Ishikawa (cell line): ENCODE results near the gene CLMN.

ENCODE experiments used
- CEBPB ChIP-seq: IDR thresholded peaks from 2 replicates; pipeline ENCODE4 v1.6.1; 2012
- CREB1 ChIP-seq: IDR thresholded peaks from 2 replicates; pipeline ENCODE4 v1.6.1; 2012; ENCODE audit warnings: low read depth
- EGR1 ChIP-seq: IDR thresholded peaks from 2 replicates; pipeline ENCODE4 v1.6.1; 2012
- EP300 ChIP-seq: IDR thresholded peaks from 2 replicates; pipeline ENCODE4 v1.6.1; 2012; ENCODE audit warnings: borderline replicate concordance
- FOXM1 ChIP-seq: IDR thresholded peaks from 2 replicates; pipeline ENCODE4 v1.6.1; 2012; ENCODE audit warnings: low read depth, borderline replicate concordance
- NFIC ChIP-seq: IDR thresholded peaks from 2 replicates; pipeline ENCODE4 v1.6.1; 2012
- RAD21 ChIP-seq: IDR thresholded peaks from 2 replicates; pipeline ENCODE4 v1.6.1; 2012; ENCODE audit warnings: low read depth
- REST ChIP-seq: IDR thresholded peaks from 2 replicates; pipeline ENCODE4 v1.6.1; 2012; ENCODE audit warnings: low read depth, mild to moderate bottlenecking
- TAF1 ChIP-seq: IDR thresholded peaks from 2 replicates; pipeline ENCODE4 v1.6.1; 2012; ENCODE audit warnings: low read depth, mild to moderate bottlenecking
- TCF12 ChIP-seq: IDR thresholded peaks from 2 replicates; pipeline ENCODE4 v1.6.1; 2012; ENCODE audit warnings: low read depth
- TEAD4 ChIP-seq: IDR thresholded peaks from 2 replicates; pipeline ENCODE4 v1.6.1; 2012
- USF1 ChIP-seq: IDR thresholded peaks from 2 replicates; pipeline ENCODE4 v1.6.1; 2012
- YY1 ChIP-seq: IDR thresholded peaks from 2 replicates; pipeline ENCODE4 v1.6.1; 2012; ENCODE audit warnings: low read depth
- ZBTB7A ChIP-seq: IDR thresholded peaks from 2 replicates; pipeline ENCODE4 v1.6.1; 2012; ENCODE audit warnings: low read depth
- TF ChIP-seq, protein P1 (sequence below): IDR thresholded peaks from 2 replicates; pipeline ENCODE4 v1.6.1; 2012

CLMN gene

DNA sequence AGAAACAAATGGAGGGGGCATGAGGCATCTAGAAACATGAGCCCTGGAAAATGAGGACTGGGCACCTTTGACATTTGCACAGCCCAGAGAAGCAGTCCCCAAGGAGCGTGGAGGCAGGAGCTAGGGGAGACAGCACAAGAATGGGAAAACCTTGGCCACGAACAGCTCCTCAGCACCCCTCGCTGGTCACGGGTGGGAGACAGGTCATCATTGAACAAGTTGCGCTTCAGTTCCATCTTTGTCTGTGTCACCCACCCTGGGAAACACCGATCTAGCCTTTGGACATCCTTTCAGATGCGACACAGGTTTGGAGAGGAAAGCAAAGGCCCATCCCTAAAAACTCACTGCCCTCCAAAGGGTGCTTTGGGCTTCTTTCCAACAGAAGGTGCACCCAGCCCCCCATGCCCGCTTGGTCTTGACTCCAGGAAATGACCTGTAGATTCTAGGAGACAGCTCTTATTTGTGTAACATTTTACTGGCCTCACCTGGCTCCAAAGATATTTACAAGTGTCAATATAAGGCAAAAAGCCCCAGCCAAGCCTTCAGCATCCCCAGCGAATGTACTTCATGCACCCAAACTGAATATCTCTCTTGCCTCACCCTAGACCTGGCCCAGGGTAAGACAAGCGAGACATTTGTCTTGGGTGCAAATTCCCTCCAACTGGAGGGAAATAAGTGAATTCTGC is 28.8 kb upstream of the CLMN start:
- TF ChIP-seq TAF1 (no peak), RAD21 (peak; percentile 47)

GRCh38 chr14:95346820-95347219 is 27.1 kb upstream of the CLMN start:
- no peak for TF ChIP-seq REST
- no peak for TF ChIP-seq USF1
- TF ChIP-seq TAF1: no peak
- no peak for TF ChIP-seq YY1
- TF ChIP-seq EGR1: no peak
- TF ChIP-seq EP300: no peak
- no peak for TF ChIP-seq ZBTB7A
- no peak for TF ChIP-seq FOXM1
- TF ChIP-seq NFIC: no peak
- TF ChIP-seq, protein P1, sequence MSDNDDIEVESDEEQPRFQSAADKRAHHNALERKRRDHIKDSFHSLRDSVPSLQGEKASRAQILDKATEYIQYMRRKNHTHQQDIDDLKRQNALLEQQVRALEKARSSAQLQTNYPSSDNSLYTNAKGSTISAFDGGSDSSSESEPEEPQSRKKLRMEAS: no peak
- no peak for TF ChIP-seq CREB1
- TF ChIP-seq TCF12: no peak
- no peak for TF ChIP-seq CEBPB
- TF ChIP-seq RAD21: no peak
- no peak for TF ChIP-seq TEAD4

DNA sequence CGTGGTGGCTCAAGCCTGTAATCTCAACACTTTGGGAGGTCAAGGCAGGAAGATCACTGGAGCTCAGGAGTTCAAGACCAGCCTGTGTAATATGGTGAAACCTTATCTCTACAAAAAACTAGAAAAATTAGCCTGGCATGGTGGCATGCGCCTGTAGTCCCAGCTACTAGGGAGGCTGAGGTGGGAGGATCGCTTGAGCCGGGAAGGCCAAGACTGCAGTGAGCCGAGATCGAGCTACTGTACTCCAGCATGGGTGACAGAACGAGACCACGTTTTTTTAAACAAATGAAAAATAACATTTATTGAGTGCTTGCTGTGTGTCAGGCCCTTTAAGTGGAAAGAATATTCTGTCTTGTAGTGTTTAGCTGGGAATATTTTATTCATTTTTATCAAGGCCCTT is 26.6 kb upstream of the CLMN start:
- TF ChIP-seq EGR1 (no peak), CREB1 (no peak), ZBTB7A (no peak), REST (no peak), CEBPB (no peak), YY1 (no peak), NFIC (no peak), TCF12 (no peak), USF1 (no peak), TEAD4 (no peak), FOXM1 (no peak), TAF1 (no peak), EP300 (no peak)

DNA sequence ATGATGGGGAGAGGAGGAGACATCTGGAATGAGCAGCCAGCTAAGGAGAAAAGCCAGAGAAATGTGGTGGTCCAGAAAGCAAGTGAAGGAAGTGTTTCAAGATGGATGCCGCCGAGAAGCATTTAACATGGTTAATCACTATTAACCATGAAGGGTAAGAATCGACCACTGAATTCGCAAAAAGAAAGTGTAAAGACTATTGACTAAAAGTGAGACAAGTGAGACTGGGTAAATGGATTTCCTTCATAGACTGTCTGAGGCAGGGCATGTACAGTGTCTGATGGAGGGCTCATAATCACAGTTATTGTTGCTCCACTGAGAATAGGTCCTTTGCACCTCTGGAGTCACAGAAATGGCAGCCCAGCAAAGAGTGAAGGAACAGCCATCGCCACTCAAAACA is 25.3 kb upstream of the CLMN start:
- no peak for TF ChIP-seq CEBPB
- TF ChIP-seq NFIC: no peak
- TF ChIP-seq ZBTB7A: no peak
- TF ChIP-seq REST: no peak
- no peak for TF ChIP-seq EGR1
- no peak for TF ChIP-seq RAD21

DNA sequence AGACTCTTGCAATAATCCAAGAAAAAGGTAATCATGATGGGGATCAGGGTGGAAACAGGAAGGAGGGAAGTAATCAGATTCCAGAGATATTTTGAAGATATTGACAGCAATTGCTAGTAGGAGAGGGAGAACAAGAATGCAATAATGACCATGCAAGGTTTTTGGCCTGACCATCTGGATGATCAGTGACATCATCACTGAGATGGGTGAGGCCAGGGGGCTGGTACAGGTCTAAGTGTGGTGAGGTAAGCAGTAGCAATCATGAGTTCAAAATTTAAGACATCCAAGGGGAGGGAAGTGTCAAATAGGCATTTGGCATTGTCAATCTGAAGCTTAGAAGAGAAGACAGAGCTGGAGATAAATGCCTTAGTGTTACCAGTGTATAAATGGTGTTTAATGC is 24.8 kb upstream of the CLMN start:
- TF ChIP-seq ZBTB7A: no peak
- no peak for TF ChIP-seq TEAD4
- no peak for TF ChIP-seq EP300
- TF ChIP-seq TAF1: no peak
- TF ChIP-seq NFIC: no peak
- no peak for TF ChIP-seq TCF12
- TF ChIP-seq CREB1: no peak
- no peak for TF ChIP-seq CEBPB
- no peak for TF ChIP-seq USF1
- no peak for TF ChIP-seq EGR1
